T-cell (primary cell): ENCODE measurements around the gene LCE2B. TPM values are rescaled to one million over a fixed set of nuclear protein-coding genes. Genes with fewer than 3 reads are reported as not detected.

Source experiments
- ATAC-seq, 4 experiments: fragments of 200-7000 bp in 3 of 4; fragments of 150-1000 bp in 1 of 4; cut with Tn5 transposase; replicated peaks in 1 of 4; 1 replicate in 3 of 4; 2 replicates in 1 of 4; pipeline ENCODE4 v1.10.0; 2021; ENCODE audit warnings: moderate library complexity in 3 of 4, mild to moderate bottlenecking in 2 of 4, moderate number of reproducible peaks in 1 of 4
- CTCF ChIA-PET, 2 donors: fragments of 300-600 bp; sonication (Branson Sonifier 250); formaldehyde crosslinking; loops; one replicate each; lab custom pipeline; 2022; ENCODE audit warnings: antibody characterized with exemption in 2 of 2; lab: Charles Lee
- POLR2A ChIA-PET, 2 donors: fragments of 300-600 bp; sonication (Branson Sonifier 250); formaldehyde crosslinking; loops; one replicate each; lab custom pipeline; 2022; ENCODE audit warnings: antibody characterized with exemption in 2 of 2; lab: Charles Lee
- DNase-seq, 35 experiments: peaks; one replicate each; pipeline versions ENCODE4 v3.0.0 to v3.0.0-alpha.2; 2013 to 2023
- H3K27ac ChIP-seq: one replicate; pipeline ENCODE4 v1.5.1; 2013; ENCODE audit warnings: low read length
- H3K27me3 ChIP-seq, 2 experiments: replicated peaks in 1 of 2; 1 replicate in 1 of 2; 2 replicates in 1 of 2; pipeline versions ENCODE4 v1.6.1 to v1.7.0; 2013; ENCODE audit warnings: low read length in 1 of 2, mixed read lengths in 1 of 2; ENCODE audit not compliant: control insufficient read depth in 2 of 2, insufficient read depth in 2 of 2; ENCODE audit errors: extremely low read depth in 1 of 2
- H3K36me3 ChIP-seq, 2 donors: 1 replicate in 1 of 2; 2 replicates in 1 of 2; pipeline versions ENCODE4 v1.6.1 to v1.7.0; 2013; ENCODE audit warnings: low read length in 1 of 2; ENCODE audit not compliant: control insufficient read depth in 2 of 2, insufficient read depth in 1 of 2; ENCODE audit errors: extremely low read depth in 1 of 2
- H3K4me1 ChIP-seq, 2 experiments: 1 replicate in 1 of 2; 2 replicates in 1 of 2; pipeline versions ENCODE4 v1.6.1 to v1.7.0; 2013; ENCODE audit warnings: low read length in 2 of 2, mixed read lengths in 1 of 2; ENCODE audit not compliant: insufficient read depth in 2 of 2, control insufficient read depth in 1 of 2; ENCODE audit errors: extremely low read depth in 1 of 2
- H3K4me3 ChIP-seq, 2 donors: 1 replicate in 1 of 2; 2 replicates in 1 of 2; pipeline versions ENCODE4 v1.5.1 to v1.7.0; 2013; ENCODE audit warnings: mild to moderate bottlenecking in 2 of 2, low read length in 1 of 2, moderate library complexity in 1 of 2; ENCODE audit not compliant: control insufficient read depth in 1 of 2; ENCODE audit errors: extremely low read depth in 1 of 2
- H3K9me3 ChIP-seq: 2 replicates; pipeline ENCODE4 v1.7.0; 2013
- H3K27ac Mint-ChIP-seq, 2 donors: one replicate each; pipeline ENCODE4 v1.8.0; 2020 to 2021; ENCODE audit warnings: mild to moderate bottlenecking in 2 of 2, mixed read lengths in 2 of 2
- H3K27me3 Mint-ChIP-seq, 2 donors: one replicate each; pipeline ENCODE4 v1.8.0; 2021 to 2022; ENCODE audit warnings: mixed read lengths in 2 of 2
- H3K36me3 Mint-ChIP-seq: one replicate; pipeline ENCODE4 v1.8.0; 2021; ENCODE audit warnings: mixed read lengths
- H3K4me1 Mint-ChIP-seq, 3 donors: one replicate each; pipeline ENCODE4 v1.8.0; 2020 to 2022; ENCODE audit warnings: mixed read lengths in 3 of 3, mild to moderate bottlenecking in 1 of 3
- H3K4me3 Mint-ChIP-seq, 3 donors: one replicate each; pipeline ENCODE4 v1.8.0; 2020 to 2022; ENCODE audit warnings: mild to moderate bottlenecking in 3 of 3, mixed read lengths in 3 of 3, moderate library complexity in 3 of 3
- H3K9me3 Mint-ChIP-seq, 3 donors: one replicate each; pipeline ENCODE4 v1.8.0; 2020 to 2022; ENCODE audit warnings: mixed read lengths in 3 of 3
- WGBS: methylation state at CpG from one replicate; pipeline ENCODE4 v1.1.5; 2013; ENCODE audit warnings: missing lambda C conversion rate; ENCODE audit not compliant: insufficient coverage; 5-methylcytosine and 5-hydroxymethylcytosine counted together
- total RNA-seq, 35 experiments: library from RNA in 6 of 35; stranded (reverse) in 6 of 35; fragments of 120-200 nt in 1 of 35; gene quantifications; one replicate each; pipeline versions ENCODE4 v1.2.1 to v1.2.4 and lab custom pipeline; 2013 to 2026

The LCE2B gene
- total RNA-seq, 5 donors from 2014 or later (not counting 1 experiment from before 2014, with no cell fraction given) = not detected

DNA sequence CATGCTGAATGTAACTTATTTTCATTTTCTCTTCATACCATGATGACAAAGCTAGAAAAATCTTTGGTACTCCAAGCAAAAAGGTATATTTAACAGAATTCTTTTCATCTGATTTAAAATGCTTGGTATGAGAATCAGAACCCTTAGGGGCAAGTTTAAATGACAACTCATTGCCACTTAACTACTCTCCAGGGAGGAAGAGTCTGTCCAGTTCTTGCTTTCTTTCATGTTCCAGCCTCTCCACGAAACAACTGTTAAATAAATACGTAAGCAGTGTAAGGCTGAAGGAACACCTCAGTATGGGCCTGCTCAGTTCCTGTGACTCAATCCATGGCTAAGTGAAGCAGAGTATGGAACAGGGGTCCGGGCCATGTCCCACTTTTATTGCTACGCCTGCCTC is 13.8 kb downstream of the LCE2B start:
- POLR2A ChIA-PET = no interaction called here
- Mint-ChIP-seq H3K4me1 (no peaks in the 10 kb centered on the region), H3K4me3 (no peak overlapping the region), H3K9me3 (peaks cover 0 to 5% (median 0%) of the 10 kb centered on the region in 3 donors), H3K36me3 (no peaks in the 10 kb centered on the region), H3K27ac (no peak overlapping the region), H3K27me3 (peaks cover 3 to 8% of the 10 kb centered on the region in 2 donors)
- Histone ChIP-seq H3K4me3 (no peak overlapping the region), H3K27ac (no peak overlapping the region), H3K27me3 (peaks cover 0 to 9% of the 10 kb centered on the region in 2 experiments), H3K36me3 (no peaks in the 10 kb centered on the region), H3K4me1 (no peaks in the 10 kb centered on the region), H3K9me3 (no peaks in the 10 kb centered on the region)
- no peak for ATAC-seq
- DNase-seq = no peak
- WGBS = 100% methylated on average over 2 of the region's 4 CpGs
- CTCF ChIA-PET = no interaction called here

DNA sequence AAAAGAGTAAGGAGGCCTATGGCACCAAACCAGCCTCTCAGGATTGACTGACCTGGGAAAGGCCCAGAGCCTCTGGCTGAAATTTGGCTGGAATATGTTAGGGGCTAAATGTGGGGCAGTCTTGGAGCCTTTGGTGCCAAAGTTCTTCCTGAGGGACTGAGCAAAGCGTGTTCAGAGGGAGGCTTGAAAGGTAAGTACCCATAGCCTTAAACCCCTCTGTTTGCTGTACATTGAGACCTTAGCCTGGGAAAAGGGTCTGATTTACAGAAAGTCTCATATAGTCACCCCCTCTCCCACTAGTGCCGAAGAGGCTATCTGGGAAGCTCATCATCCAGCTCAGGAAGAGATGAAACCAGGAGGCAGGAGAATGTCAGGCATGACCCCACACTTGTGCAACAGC is 21.9 kb downstream of the LCE2B start, which contains the start of gene LCE4A:
LCE4A (plus strand) TSS at position 301 of the 400 bp plus-strand sequence. CDS start 916 bp downstream, outside the sequence.
- ATAC-seq (no peak), DNase-seq (no peak)
- peaks cover 2 to 13% of the 10 kb centered on the region in 2 experiments for H3K27me3 ChIP-seq
- Mint-ChIP-seq H3K4me3 (no peak within 1 kb of the TSS), H3K36me3 (no peaks in the 10 kb centered on the region), H3K27ac (no peak within 1 kb of the TSS), H3K9me3 (peaks cover 0 to 5% (median 4%) of the 10 kb centered on the region in 3 donors), H3K4me1 (no peaks in the 10 kb centered on the region), H3K27me3 (peaks cover 19 to 24% of the 10 kb centered on the region in 2 donors)
- no peaks in the 10 kb centered on the region for H3K36me3 ChIP-seq
- 56% methylated on average over 1 of the region's 2 CpGs for WGBS
- CTCF ChIA-PET = no interaction called here
- no peaks in the 10 kb centered on the region for H3K4me1 ChIP-seq
- H3K9me3 ChIP-seq = no peaks in the 10 kb centered on the region
- POLR2A ChIA-PET = no interaction called here
- H3K4me3 ChIP-seq = no peak within 1 kb of the TSS
- H3K27ac ChIP-seq = no peak within 1 kb of the TSS

DNA sequence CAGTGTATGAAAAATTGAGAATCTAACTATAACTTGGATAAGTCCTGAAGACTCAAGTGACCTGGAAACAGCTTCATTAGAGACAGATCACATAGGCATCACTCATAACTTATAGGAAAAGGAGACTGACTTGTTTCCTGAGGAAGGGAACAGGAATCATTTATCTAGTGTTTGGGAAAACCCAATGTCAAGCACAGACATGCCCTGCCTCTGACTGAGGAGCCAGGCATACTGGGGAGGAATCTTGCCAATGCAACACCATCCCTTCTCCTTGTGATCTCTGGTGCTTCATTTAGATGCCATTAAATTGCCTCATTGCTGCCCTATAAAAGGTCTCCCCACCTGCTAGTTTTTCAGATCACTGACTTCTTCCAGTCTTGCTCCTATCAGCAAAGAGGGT is 32.3 kb downstream of the LCE2B start:
- H3K9me3 ChIP-seq = no peaks in the 10 kb centered on the region
- ATAC-seq = no peak
- H3K36me3 ChIP-seq = no peaks in the 10 kb centered on the region
- POLR2A ChIA-PET = no interaction called here
- Mint-ChIP-seq H3K4me1 (no peaks in the 10 kb centered on the region), H3K27me3 (peaks cover 4 to 32% of the 10 kb centered on the region in 2 donors), H3K4me3 (no peak overlapping the region), H3K9me3 (peaks cover 0 to 4% (median 0%) of the 10 kb centered on the region in 3 donors), H3K27ac (no peak overlapping the region), H3K36me3 (no peaks in the 10 kb centered on the region)
- no peak overlapping the region for H3K4me3 ChIP-seq
- CTCF ChIA-PET = no interaction called here
- no peaks in the 10 kb centered on the region for H3K4me1 ChIP-seq
- no peak overlapping the region for H3K27ac ChIP-seq
- H3K27me3 ChIP-seq = peaks cover 0 to 10% of the 10 kb centered on the region in 2 experiments
- DNase-seq = no peak

DNA sequence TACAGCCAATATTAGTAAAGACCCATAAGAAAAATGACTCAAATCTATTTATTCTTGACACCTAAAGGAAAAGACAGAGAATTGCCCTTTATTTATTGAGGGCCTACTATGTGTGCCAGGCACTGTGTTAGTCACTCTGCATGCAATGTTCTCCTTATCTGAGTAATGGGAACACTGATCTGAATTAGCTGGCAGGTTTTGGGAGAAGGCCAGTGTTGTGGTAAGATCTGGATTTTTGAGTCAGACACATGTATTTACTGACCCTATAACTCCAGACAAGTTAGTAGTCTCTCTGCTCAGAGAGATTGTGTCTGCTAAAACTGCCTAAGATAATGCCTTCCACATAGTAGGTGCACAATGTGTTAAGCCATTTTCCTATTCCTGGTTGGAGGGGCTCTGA is 39.3 kb downstream of the LCE2B start:
- Histone ChIP-seq H3K36me3 (no peaks in the 10 kb centered on the region), H3K4me1 (no peaks in the 10 kb centered on the region), H3K4me3 (no peak overlapping the region), H3K27ac (no peak overlapping the region), H3K27me3 (peaks cover 3 to 12% of the 10 kb centered on the region in 2 experiments), H3K9me3 (no peaks in the 10 kb centered on the region)
- POLR2A ChIA-PET = no interaction called here
- ATAC-seq (no peak), DNase-seq (no peak)
- CTCF ChIA-PET = no interaction called here
- no peak overlapping the region for H3K4me3 Mint-ChIP-seq
- peaks cover 6 to 26% of the 10 kb centered on the region in 2 donors for H3K27me3 Mint-ChIP-seq
- H3K27ac Mint-ChIP-seq = no peak overlapping the region
- no peaks in the 10 kb centered on the region for H3K9me3 Mint-ChIP-seq
- H3K36me3 Mint-ChIP-seq = no peaks in the 10 kb centered on the region
- H3K4me1 Mint-ChIP-seq = no peaks in the 10 kb centered on the region

DNA sequence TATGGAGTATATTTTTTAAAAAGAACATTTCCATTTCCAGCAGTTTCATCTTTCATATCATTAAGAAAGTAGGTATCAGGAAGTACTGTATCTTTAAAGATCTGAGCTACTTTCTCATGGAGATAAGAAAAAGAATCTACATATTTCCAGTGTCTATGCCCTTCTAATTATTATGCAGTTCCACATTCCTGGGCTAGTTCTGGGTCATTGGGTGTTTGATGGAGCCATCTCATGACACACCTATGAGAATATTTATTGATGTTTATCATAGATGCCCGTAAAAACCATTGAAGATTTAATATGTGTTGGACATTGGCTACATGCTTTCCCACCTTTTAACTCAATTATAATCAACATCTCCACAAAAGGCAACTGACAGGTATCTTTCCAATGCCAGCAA is 43.1 kb downstream of the LCE2B start:
- Mint-ChIP-seq H3K36me3 (no peaks in the 10 kb centered on the region), H3K4me3 (no peak overlapping the region), H3K27me3 (peaks cover 11 to 19% of the 10 kb centered on the region in 2 donors), H3K27ac (no peak overlapping the region), H3K4me1 (no peaks in the 10 kb centered on the region), H3K9me3 (no peaks in the 10 kb centered on the region)
- Histone ChIP-seq H3K27me3 (peaks cover 3 to 10% of the 10 kb centered on the region in 2 experiments), H3K9me3 (no peaks in the 10 kb centered on the region), H3K4me1 (no peaks in the 10 kb centered on the region), H3K27ac (no peak overlapping the region), H3K36me3 (no peaks in the 10 kb centered on the region), H3K4me3 (no peak overlapping the region)
- POLR2A ChIA-PET = no interaction called here
- DNase-seq = no peak
- no peak for ATAC-seq
- CTCF ChIA-PET = no interaction called here
- no CpG with 5 or more reads among the region's 1 CpG for WGBS

DNA sequence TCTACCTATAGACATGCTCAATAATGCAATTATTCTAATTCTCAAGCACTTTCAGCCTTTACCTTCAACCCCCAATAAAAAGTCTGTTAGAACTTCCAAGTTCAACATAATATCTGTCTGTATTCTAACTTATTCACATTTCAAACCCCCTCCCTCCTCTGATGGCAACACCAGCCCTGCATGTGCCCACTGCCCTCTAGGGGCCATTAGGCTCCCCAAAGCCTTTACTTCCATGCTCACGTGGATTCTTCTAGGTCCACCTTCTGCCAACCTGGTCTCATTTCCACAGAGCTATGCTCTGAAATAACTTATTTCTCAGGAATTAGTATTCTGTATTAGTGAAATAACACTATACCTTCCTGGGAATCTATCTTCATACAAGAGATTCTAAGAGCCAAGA is 49.7 kb downstream of the LCE2B start:
- WGBS = no CpG with 5 or more reads among the region's 1 CpG
- Mint-ChIP-seq H3K27me3 (peaks cover 31 to 33% of the 10 kb centered on the region in 2 donors), H3K4me1 (no peaks in the 10 kb centered on the region), H3K36me3 (no peaks in the 10 kb centered on the region), H3K9me3 (no peaks in the 10 kb centered on the region), H3K27ac (no peak overlapping the region), H3K4me3 (no peak overlapping the region)
- H3K36me3 ChIP-seq = no peaks in the 10 kb centered on the region
- ATAC-seq (no peak), DNase-seq (no peak)
- H3K27me3 ChIP-seq = peaks cover 3 to 11% of the 10 kb centered on the region in 2 experiments
- POLR2A ChIA-PET = no interaction called here
- H3K4me1 ChIP-seq = no peaks in the 10 kb centered on the region
- no peaks in the 10 kb centered on the region for H3K9me3 ChIP-seq
- H3K27ac ChIP-seq = no peak overlapping the region
- no peak overlapping the region for H3K4me3 ChIP-seq
- CTCF ChIA-PET = no interaction called here
